ENCODE data around the gene GLG1.

DNA sequence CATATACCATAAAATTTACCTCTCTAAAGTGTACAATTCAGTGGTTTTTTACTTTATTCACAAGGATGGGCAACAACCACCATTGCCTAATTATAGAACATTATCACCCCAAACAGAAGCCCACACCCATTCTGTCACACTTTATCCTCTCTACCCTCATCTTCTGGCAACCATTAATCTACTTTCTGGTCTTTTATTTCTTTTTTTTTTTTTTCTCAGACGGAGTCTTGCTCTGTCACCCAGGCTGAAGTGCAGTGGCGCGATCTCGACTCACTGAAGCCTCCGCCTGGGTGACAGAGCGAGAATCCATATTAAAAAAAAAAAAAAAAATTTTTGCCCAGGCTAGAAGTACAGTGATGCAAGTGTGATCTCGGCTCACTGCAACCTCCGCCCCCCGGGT lies 95.0 kb downstream of the GLG1 start:
- TF ChIP-seq ZFP3 (CRISPR knock-in tag; IDR thresholded peaks at IDR 0.05) (no peak), TCF4 (CRISPR knock-in tag; IDR thresholded peaks at IDR 0.05; ENCODE audit: borderline replicate concordance) (no peak), RARB (CRISPR knock-in tag; IDR thresholded peaks at IDR 0.05) (no peak), OSR1 (CRISPR knock-in tag; IDR thresholded peaks at IDR 0.05) (no peak)

All from SK-N-SH treated with all-trans-retinoic acid at 6 μM for 48 hours (cell line).